Mesothelial cell of epicardium (in vitro differentiated cells): ENCODE results near the gene PID1. TPM values are rescaled to one million over a fixed set of nuclear protein-coding genes. Genes with fewer than 3 reads are reported as not detected.

ENCODE experiments used
- DNase-seq, 2 experiments: peaks; one replicate each; pipeline ENCODE4 v3.0.0; 2021; ENCODE audit warnings: low spot score in 2 of 2; ENCODE audit not compliant: unreplicated experiment in 2 of 2
- H3K27ac Mint-ChIP-seq: 2 replicates; pipeline ENCODE4 v1.8.0; 2021; ENCODE audit warnings: mixed read lengths
- H3K27me3 Mint-ChIP-seq: 2 replicates; pipeline ENCODE4 v1.8.0; 2021; ENCODE audit warnings: low read depth, mixed read lengths
- H3K36me3 Mint-ChIP-seq: 2 replicates; pipeline ENCODE4 v1.8.0; 2021; ENCODE audit warnings: mixed read lengths
- H3K4me1 Mint-ChIP-seq: 2 replicates; pipeline ENCODE4 v1.8.0; 2021; ENCODE audit warnings: mixed read lengths
- H3K4me3 Mint-ChIP-seq: 2 replicates; pipeline ENCODE4 v1.8.0; 2021; ENCODE audit warnings: mild to moderate bottlenecking, moderate library complexity, mixed read lengths
- H3K9me3 Mint-ChIP-seq: 2 replicates; pipeline ENCODE4 v1.8.0; 2021; ENCODE audit warnings: mixed read lengths
- total RNA-seq: library from RNA; stranded (reverse); gene quantifications from 3 replicates; pipeline ENCODE4 v1.2.1, GENCODE V29; 2021
- TF ChIP-seq, protein P1 (sequence below): fragments of 200-600 bp; sonication (generic); IDR thresholded peaks from one replicate; pipeline ENCODE4 v1.5.0; 2021; ENCODE audit warnings: antibody characterized with exemption; ENCODE audit not compliant: unreplicated experiment

The PID1 gene
- total RNA-seq, 1 donor from 2014 or later = 2.0 TPM

DNA sequence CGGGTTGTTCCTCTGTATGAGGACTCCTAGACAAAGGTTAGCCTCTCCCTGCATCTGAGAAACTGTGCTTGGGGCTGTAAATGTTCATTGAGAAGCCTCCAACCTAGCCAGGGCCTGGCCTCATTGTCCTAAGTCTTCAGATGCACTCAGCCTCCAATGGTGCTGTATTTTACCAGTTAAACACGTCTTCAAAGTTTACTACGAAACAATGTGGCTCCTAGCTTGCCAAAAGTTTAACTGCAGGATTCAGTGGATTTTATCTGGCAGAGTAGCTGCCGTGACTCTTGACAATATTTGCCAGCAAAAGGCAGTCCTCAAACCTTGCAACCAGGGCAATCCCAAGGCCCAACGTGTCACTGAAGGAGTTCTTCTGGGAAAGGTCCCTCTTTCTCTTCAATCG, 1.1 kb downstream of the PID1 start:
- DNase-seq = no peak
- H3K27ac Mint-ChIP-seq = no peak overlapping the region
- TF ChIP-seq, protein P1, sequence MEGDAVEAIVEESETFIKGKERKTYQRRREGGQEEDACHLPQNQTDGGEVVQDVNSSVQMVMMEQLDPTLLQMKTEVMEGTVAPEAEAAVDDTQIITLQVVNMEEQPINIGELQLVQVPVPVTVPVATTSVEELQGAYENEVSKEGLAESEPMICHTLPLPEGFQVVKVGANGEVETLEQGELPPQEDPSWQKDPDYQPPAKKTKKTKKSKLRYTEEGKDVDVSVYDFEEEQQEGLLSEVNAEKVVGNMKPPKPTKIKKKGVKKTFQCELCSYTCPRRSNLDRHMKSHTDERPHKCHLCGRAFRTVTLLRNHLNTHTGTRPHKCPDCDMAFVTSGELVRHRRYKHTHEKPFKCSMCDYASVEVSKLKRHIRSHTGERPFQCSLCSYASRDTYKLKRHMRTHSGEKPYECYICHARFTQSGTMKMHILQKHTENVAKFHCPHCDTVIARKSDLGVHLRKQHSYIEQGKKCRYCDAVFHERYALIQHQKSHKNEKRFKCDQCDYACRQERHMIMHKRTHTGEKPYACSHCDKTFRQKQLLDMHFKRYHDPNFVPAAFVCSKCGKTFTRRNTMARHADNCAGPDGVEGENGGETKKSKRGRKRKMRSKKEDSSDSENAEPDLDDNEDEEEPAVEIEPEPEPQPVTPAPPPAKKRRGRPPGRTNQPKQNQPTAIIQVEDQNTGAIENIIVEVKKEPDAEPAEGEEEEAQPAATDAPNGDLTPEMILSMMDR = no peak
- no peaks in the 10 kb centered on the region for H3K36me3 Mint-ChIP-seq
- peaks cover 61% of the 10 kb centered on the region for H3K27me3 Mint-ChIP-seq
- peaks cover 3% of the 10 kb centered on the region for H3K4me1 Mint-ChIP-seq
- peak overlapping the region; percentile 66 for H3K4me3 Mint-ChIP-seq
- no peaks in the 10 kb centered on the region for H3K9me3 Mint-ChIP-seq

GRCh38 chr2:229269146-229269545, 1.9 kb downstream of the PID1 start:
- H3K4me3 Mint-ChIP-seq = no peak overlapping the region
- TF ChIP-seq, protein P1 = no peak

DNA sequence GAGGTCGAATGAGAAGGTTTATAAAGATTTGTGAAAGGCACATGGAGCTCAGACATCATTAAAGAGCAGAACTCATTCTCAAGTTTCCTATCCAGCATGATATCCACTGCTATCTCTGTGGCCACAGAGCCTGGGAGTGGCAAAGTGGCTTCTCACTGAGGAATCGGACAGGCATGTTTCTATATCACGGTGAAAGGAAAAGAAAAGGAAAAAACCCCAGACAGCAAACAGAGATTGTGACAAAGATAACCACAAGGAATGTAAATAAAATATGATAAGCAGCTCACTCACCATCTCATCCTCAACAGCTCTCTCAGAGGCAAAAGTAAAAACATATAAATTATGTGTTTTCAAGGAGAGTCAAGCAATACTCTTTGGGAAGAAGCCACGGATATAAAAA, 2.5 kb downstream of the PID1 start:
- Mint-ChIP-seq H3K4me3 (no peak overlapping the region), H3K27ac (no peak overlapping the region), H3K27me3 (peaks cover 57% of the 10 kb centered on the region), H3K36me3 (no peaks in the 10 kb centered on the region), H3K9me3 (no peaks in the 10 kb centered on the region), H3K4me1 (peaks cover 3% of the 10 kb centered on the region)
- DNase-seq = no peak
- TF ChIP-seq, protein P1 = no peak

More at GRCh38 chr2:229269146-229269545, 1.9 kb downstream of the PID1 start:
- no peak for DNase-seq
- no peak overlapping the region for H3K27ac Mint-ChIP-seq
- H3K4me1 Mint-ChIP-seq = peaks cover 3% of the 10 kb centered on the region
- no peaks in the 10 kb centered on the region for H3K36me3 Mint-ChIP-seq
- H3K9me3 Mint-ChIP-seq = no peaks in the 10 kb centered on the region
- H3K27me3 Mint-ChIP-seq = peaks cover 61% of the 10 kb centered on the region

DNA sequence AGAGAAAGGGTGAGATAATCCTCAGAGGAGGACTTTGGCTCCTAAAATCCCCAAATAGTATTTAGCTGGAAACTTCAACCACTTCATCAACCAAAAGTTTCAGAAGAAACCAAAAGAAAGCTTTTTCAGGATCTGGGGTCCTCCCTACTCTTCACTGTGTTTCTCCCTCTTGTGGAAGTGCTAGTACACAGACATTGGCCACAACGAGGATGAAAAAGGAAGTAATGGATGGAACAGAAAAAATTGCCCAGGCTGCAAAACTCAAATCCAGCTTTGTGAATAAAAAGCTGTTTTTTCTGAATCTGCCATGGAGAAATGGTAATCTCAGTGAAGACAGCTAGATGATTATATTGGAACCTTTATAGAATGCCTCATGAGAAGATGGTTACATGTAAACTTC, 4.0 kb downstream of the PID1 start:
- TF ChIP-seq, protein P1 = no peak
- no peak for DNase-seq
- H3K9me3 Mint-ChIP-seq = no peaks in the 10 kb centered on the region
- H3K36me3 Mint-ChIP-seq = no peaks in the 10 kb centered on the region
- H3K27me3 Mint-ChIP-seq = peaks cover 44% of the 10 kb centered on the region
- no peaks in the 10 kb centered on the region for H3K4me1 Mint-ChIP-seq
- H3K4me3 Mint-ChIP-seq = no peak overlapping the region
- no peak overlapping the region for H3K27ac Mint-ChIP-seq

- DNase-seq = no peak
- no peaks in the 10 kb centered on the region for H3K4me1 Mint-ChIP-seq
- peaks cover 4% of the 10 kb centered on the region for H3K9me3 Mint-ChIP-seq
- no peak overlapping the region for H3K27ac Mint-ChIP-seq
- no peaks in the 10 kb centered on the region for H3K36me3 Mint-ChIP-seq
- peaks cover 35% of the 10 kb centered on the region for H3K27me3 Mint-ChIP-seq
- no peak overlapping the region for H3K4me3 Mint-ChIP-seq
- TF ChIP-seq, protein P1 = no peak
These were observed 5.4 kb downstream of the PID1 start for GRCh38 chr2:229265727-229266126.

DNA sequence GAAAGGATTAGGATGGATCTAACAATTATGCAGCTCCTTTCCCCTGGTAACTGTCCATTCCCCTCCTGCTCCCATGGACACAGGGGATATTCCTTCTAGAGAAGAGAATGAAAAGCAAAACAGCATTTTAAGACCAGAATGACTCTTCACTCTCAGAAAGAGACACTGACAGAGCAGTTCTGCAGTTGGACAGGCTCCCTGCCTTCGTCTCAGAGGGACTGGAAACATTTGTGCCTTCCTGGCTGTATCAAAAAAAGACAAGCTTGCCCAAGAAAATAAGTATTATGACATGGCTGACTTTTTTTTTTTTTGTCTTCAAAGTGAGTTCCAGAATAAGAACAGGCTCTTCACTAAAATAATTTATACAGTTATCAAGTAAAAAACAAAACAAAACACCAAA, 9.5 kb downstream of the PID1 start:
- TF ChIP-seq, protein P1 = no peak
- Mint-ChIP-seq H3K9me3 (peaks cover 13% of the 10 kb centered on the region), H3K4me3 (no peak overlapping the region), H3K27ac (no peak overlapping the region), H3K27me3 (no peaks in the 10 kb centered on the region), H3K4me1 (no peaks in the 10 kb centered on the region), H3K36me3 (no peaks in the 10 kb centered on the region)
- no peak for DNase-seq
